IPS-18c (cell line): ENCODE data around the gene SURF4.

Experiments
- H3K4me3 ChIP-seq: 2 replicates; pipeline ENCODE4 v1.7.0; 2013; ENCODE audit warnings: low read depth, mild to moderate bottlenecking, low read length, moderate library complexity; ENCODE audit not compliant: insufficient read depth
- H3K9me3 ChIP-seq: one replicate; pipeline ENCODE4 v1.6.1; 2013; ENCODE audit warnings: mild to moderate bottlenecking, low read length, moderate library complexity; ENCODE audit not compliant: control insufficient read depth, insufficient read depth

The SURF4 gene

GRCh38 chr9:133375724-133376654, at the start of gene SURF4, which contains the start of gene STKLD1:
Gene SURF4, minus strand, starts transcription at chr9:133376060. Its CDS starts 91 bp downstream, at chr9:133375969.
Gene STKLD1, plus strand, starts transcription at chr9:133376366. Its CDS starts 108 bp downstream, at chr9:133376474.
- no peaks in the 10 kb centered on the region for H3K9me3 ChIP-seq
- H3K4me3 ChIP-seq = peak within 1 kb of the TSS; percentile 87

- peaks cover 5% of the 10 kb centered on the region for H3K9me3 ChIP-seq
Observed at GRCh38 chr9:133425049-133425632, 49.3 kb upstream of the SURF4 start.

DNA sequence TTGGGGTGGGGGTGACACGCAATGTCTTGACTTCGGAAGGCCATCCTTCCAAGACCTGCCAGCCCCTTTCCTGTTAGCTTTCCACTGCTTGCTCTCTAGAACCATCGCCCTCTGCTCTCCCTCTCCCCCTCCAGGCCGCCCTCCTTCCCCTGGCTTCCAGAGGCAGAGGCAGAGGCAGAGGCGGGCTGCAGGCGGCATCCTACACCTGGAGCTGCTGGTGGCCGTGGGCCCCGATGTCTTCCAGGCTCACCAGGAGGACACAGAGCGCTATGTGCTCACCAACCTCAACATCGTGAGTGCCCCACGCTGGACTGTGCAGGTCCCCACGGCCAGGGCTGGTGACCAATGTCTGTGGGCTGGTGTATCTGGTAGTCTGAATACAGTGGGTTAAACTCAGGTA, 48.3 kb upstream of the SURF4 start:
- peaks cover 5% of the 10 kb centered on the region for H3K9me3 ChIP-seq

More at GRCh38 chr9:133425049-133425632, 49.3 kb upstream of the SURF4 start:
- no peak overlapping the region for H3K4me3 ChIP-seq

DNA sequence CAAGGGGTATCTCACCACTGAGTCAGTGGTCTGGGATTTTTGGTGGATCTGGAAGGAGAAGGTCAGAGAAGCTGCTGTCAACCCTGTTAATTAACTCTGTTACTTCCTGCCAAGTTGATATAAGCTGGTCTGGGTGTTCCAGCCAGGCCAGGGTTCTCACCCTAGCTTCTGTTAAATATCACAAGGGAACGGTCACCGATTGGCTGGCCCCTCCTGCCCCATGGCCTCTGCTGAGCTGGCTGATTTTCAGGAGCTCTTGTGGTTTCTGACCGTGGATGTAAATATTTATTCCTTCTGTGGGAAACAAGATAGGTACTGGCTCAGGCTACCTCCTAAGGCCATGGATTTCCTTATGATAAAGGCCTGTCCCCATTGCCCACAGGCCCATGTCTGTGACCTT, 47.4 kb upstream of the SURF4 start:
- Histone ChIP-seq H3K9me3 (peaks cover 5% of the 10 kb centered on the region), H3K4me3 (no peak overlapping the region)

More for the DNA sequence above, 48.3 kb upstream of the SURF4 start:
- no peak overlapping the region for H3K4me3 ChIP-seq

GRCh38 chr9:133421615-133422542, 46.0 kb upstream of the SURF4 start, which contains the start of gene ADAMTS13:
Gene ADAMTS13, plus strand, starts transcription at chr9:133422367. Its CDS starts 77 bp downstream, at chr9:133422444.
- H3K9me3 ChIP-seq = no peaks in the 10 kb centered on the region
- no peak within 1 kb of the TSS for H3K4me3 ChIP-seq

DNA sequence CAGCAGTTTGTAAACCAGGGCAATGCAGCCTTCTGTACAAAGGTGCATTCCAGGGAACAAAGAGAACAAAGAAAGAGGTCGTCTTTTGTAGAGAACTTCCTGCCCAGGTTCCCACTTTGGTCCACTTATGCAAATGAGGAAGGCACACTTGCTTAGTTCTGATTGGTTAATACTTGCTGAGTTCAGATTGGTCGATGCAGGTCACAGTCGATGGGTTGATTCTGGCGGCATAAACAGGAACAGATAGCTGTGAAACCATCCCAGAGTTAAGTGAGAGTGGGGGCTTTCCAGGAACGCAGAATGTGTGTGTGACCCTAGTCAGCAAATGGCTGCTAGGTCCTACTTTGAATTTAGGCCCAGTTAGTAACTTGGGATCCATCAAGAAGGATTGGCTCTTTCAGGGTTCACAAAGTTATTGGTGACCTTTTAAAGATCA, 44.5 kb upstream of the SURF4 start:
- Histone ChIP-seq H3K4me3 (no peak overlapping the region), H3K9me3 (no peaks in the 10 kb centered on the region)

DNA sequence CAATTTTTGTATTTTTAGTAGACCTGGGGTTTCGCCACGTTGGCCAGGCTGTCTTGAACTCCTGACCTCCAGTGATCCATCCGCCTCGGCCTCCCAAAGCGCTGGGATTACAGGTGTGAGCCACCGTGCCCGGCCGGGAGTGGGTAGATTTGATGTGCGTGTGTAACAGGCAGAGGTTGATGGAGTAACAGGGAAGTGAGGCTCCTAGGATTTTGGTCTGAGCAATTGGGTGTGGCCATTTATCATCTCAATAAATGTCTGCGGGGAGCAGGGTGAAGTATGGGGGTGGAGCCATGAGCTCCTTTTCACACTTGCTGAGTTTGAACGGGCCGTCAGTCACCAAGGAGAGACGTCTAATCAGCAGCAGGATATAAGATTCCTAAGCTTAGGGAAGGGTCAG, 43.1 kb upstream of the SURF4 start:
- no peaks in the 10 kb centered on the region for H3K9me3 ChIP-seq
- peak overlapping the region; percentile 78; the same call in 1 of the 2 replicates for H3K4me3 ChIP-seq

GRCh38 chr9:133417541-133418461, 41.9 kb upstream of the SURF4 start, which contains the start of gene REXO4:
Gene REXO4, minus strand, starts transcription at chr9:133418010. Its CDS starts 166 bp downstream, at chr9:133417844.
- Histone ChIP-seq H3K4me3 (peak within 1 kb of the TSS; percentile 78), H3K9me3 (no peaks in the 10 kb centered on the region)

GRCh38 chr9:133415170-133415569, 39.3 kb upstream of the SURF4 start:
- no peak overlapping the region for H3K4me3 ChIP-seq
- no peaks in the 10 kb centered on the region for H3K9me3 ChIP-seq

- Histone ChIP-seq H3K9me3 (no peaks in the 10 kb centered on the region), H3K4me3 (no peak overlapping the region)
Observed at GRCh38 chr9:133408042-133408441, 32.2 kb upstream of the SURF4 start.

DNA sequence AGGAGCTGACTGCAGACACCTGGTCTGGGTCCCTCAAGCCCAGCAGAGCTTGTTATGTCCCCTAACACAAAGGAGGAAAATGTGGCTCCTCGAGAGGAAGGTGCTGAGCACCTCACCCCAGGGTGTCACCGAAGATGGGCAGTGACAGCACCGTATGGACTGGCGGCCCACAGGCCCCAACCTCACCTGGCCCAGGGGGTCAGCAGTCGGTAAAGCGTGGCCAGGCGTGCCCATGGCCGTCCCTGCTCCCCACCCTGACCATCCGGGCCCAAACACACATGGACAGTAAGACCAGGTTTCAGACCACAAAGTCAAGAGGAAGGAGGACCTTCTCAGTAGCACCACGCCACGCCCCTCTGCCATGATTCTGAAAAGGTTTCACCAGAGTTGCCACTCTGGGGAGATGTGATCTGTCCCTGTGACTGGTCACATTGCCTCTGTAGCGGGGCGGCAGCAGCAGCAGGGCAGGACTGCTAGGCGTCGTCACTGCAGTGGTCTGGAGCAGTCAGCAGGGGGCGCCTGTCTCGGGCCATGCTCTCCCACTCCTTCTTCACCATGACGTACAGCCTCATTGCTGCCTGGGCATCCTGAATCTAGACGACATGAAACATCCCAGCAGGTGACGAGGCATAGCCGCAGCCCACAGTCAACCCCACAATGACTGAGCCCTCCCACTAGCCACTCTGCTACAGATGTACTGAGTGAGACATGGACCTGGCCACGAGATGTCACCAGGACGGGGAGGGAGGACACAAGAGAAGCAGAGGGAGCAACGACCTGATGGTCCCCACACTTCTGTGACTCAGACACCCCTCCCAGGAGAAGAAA, 30.8 kb upstream of the SURF4 start:
- H3K9me3 ChIP-seq = no peaks in the 10 kb centered on the region
- H3K4me3 ChIP-seq = no peak overlapping the region; the same call in 1 of the 2 replicates

GRCh38 chr9:133405508-133406438, 29.9 kb upstream of the SURF4 start:
- no peak overlapping the region for H3K4me3 ChIP-seq
- H3K9me3 ChIP-seq = no peaks in the 10 kb centered on the region

GRCh38 chr9:133404454-133405002, 28.7 kb upstream of the SURF4 start:
- Histone ChIP-seq H3K4me3 (no peak overlapping the region), H3K9me3 (no peaks in the 10 kb centered on the region)

DNA sequence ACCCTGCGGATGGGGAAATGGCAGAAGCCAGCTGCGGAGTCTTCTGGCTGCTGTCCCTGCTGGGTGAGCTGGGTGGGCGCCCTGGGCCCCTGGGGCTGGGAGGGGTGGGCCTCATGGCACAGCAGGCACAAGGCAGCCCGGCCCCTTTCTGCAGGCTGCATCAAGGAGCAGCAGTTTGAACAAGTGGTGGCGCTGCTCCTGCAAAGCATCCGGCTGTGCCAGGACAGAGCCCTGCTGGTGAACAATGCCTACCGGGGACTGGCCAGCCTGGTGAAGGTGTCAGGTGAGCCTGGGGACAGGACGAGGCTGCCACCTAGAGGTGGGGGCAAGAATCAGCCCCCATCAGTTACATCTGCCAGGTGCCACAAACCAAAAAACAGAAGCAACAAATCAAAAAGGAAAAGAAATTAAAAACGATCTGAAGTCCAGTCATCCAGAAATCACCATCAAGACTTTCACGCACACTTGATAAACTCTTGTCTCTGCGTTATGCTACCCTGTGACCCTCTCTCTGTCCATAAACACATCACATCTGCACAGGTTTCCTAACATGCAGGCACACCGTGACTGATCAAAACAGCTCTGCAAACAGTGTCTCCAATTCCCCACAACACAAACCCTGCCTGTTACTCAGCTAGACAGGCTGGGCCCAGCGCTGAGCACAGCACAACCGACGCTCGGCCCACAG, 28.1 kb upstream of the SURF4 start:
- no peak overlapping the region for H3K4me3 ChIP-seq
- no peaks in the 10 kb centered on the region for H3K9me3 ChIP-seq
